G401 (cell line): ENCODE data around the gene PRDM12. TPM values are rescaled to one million over a fixed set of nuclear protein-coding genes. Genes with fewer than 3 reads are reported as not detected.

Experiments
- DNase-seq: peaks from one replicate; pipeline ENCODE4 v3.0.0-alpha.2; 2015; ENCODE audit warnings: low spot score
- in situ Hi-C: cut with HindIII; loops from 2 replicates; pipeline ENCODE4 v1.10.0; 2016; ENCODE audit warnings: low sequenced_read_pairs, mixed read lengths
- total RNA-seq: library from RNA; depleted of rRNA; stranded (reverse); fragments of >200 nt; shearing (Covaris generic); gene quantifications from 2 replicates; pipeline ENCODE4 v1.2.3, GENCODE V29; 2014

PRDM12 gene
- total RNA-seq, 1 experiment from 2014 or later: not detected

DNA sequence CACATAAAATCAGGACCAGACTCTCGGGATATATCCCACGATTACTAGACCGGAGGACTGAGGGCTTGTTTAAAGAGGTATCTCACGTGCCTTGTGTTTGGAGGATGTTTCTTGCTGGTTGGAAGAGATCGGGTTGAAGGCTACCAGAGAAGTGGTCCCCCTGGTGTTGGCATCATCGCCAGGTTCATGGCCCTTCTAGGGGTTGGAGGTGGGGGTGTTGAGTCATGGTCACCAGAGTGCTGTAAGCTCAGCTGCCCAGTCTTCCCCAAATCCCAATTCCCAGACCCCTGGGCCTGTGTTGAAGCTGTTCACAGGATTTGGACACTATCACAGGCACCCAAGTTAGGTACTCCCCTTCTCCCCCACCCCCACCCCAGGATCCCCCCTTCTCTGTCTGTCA, 29.1 kb upstream of the PRDM12 start:
- in situ Hi-C loops: no loop called here
- no peak for DNase-seq

DNA sequence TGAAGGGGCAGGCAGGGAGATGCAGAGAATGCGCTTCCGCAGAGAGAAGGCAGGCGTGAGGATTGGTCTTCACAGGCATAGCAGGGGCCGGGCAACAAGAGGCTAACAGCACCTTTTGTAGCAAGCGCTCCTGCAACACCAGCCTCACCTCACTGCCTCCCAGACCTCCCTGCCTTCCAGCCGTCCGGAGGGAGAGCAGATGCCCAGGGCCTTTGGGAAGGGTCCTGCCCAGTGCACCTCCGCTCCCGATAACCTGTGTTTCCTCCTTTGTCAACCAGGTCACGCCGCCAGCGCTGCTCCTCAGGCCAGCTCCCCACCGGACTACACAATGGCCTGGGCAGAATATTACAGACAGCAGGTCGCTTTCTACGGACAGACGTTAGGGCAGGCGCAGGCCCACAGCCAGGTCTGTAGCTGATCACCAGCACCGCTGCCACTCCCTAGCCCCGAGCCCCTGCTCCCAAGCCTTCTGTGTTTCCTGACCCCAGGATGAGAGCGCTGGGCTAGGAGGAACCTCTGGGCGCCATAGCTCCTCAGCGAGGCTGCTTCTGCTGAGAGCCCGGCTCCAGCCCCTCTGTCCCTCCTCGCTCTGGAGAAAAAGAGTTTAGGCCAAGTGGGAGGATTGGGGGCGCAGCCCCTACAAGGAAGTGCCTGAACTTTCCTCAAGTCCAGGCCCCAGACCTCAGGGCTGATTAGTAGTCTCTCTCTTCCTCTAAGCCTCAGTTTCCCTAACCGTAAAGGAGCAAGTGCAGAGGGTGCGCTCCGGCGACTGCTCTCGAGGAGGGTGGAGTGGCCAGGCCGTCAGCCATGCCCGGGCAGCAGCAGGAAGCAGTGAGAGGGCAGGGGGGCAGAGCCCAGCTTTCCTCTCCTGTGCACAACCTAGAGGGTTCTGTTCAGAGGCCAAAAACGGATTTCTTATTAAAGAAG, 28.4 kb upstream of the PRDM12 start:
- no peak for DNase-seq
- in situ Hi-C loops: no loop called here

DNA sequence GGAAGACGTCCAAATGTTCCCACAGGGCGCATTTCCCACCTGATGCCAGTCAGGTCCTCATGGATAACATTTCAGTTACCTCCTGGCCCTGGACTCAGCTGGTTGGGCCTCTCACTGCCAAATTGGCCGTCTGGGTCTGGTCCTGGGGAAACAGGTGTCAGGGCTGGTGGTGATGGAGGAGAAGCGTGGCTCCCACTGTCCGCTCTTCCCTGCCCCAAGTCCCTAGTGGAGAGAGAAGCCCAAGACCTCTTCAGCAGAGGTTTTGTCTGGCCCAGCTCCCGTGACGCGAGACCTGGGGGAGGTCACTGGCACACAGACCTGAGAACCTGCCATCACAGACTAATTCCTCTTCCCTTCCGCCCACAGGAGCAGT, 27.8 kb upstream of the PRDM12 start:
- DNase-seq: peak; percentile 34
- in situ Hi-C loops: no loop called here

DNA sequence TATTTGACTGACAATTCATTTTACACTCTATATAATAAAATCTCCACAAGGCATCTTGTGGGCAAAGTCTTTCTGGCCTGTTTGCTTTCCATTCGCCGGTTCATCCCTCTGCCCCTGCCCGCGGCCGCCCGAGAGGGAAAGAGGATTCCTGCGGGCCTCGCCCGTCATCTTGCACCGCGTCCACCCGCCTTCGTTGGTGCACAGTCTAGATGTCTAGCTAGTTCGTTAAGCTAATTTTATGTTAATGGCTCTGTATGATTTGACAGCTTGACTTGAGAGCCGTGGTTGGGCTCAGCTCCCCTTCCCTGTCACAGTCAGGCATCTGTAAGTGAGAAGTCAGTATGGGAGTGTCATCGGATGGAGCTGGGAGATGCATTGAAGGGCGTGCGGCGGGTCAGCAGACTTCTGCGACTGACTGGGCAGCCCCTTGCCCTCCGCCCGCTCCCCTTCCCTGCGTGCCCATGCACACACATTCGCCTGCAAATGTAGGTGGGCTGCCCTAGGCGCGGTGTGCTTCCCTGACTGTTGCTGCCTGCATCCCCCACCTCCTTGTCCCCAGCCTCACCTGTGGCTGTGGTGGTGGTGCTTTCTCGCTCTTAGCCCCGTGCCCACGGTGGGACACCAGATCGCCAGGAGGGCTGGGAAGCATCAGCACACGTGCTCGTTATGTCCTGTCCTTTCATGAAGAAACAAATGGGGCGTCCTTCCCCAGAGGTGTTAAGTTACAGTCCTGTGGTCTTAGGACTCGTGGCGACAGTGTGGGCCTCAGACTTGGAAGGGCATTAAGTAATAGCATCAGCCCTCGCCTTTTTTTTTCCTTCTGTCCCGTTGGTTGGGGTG, 25.9 kb upstream of the PRDM12 start:
- no peak for DNase-seq
- in situ Hi-C loops: no loop called here

DNA sequence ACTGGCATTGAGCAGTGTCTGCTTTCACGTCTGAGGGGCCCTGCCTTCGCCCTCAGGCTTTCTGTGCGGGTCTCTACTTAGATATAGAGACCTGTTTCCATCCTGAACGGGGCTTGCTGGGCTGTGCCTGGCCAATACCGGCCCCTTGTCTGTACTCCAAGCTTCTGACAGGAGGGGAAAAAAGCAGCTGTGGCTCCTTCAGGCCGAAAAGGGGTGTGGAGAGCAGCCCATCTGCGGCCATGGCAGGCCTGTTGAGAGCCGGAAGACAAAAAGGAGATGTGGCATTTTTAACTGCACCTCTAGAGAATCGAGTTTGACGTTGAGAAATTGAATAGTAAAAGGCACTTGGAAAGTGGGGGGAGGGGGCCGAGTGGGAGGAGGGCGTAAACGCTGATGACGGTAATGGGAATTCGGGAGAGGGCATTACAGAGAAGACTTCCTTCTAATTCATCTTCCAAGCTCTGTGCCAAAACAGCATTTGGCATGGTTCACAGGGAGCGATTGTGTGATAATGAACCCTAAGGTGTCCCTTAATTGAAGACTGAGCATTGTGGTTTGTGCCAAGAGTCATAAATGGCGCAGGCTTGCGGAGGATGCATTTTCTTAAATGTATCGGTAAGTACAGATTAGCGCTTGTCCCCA, 25.1 kb upstream of the PRDM12 start:
- DNase-seq: peak; percentile 8
- in situ Hi-C loops: no loop called here

DNA sequence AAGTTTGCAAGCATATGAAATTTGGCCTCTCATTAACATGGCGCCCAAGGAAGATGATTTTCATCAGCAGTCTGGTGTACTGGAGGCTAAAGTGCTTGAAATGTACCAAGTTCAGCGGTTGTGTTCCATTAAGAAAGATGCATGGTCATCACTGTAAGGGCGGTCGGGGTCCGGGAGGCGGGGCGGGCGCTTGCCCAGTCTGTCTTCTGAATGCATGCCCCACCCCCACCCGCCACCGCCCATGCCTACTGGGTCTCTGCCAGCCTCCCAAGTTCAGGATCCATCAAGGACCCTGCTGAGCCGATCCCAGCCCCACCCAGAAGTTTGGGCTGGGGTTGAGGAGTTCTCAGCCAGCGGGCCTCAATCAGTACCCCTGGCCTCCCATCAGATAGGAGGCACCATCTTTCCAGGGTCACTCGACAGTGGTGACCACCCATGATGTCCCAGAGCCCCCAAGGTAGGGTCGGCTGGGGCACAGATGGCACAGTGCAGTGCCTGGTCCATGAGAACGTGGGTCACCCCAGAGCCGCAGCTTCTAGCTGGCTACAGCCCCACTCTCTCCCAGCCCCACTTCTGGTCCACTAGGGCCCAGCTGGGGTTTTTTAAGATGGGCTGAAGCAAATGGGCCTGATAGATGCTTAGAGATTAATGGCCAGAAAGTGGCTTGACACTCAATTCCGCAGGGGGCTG, 24.4 kb upstream of the PRDM12 start:
- in situ Hi-C loops: no loop called here

DNA sequence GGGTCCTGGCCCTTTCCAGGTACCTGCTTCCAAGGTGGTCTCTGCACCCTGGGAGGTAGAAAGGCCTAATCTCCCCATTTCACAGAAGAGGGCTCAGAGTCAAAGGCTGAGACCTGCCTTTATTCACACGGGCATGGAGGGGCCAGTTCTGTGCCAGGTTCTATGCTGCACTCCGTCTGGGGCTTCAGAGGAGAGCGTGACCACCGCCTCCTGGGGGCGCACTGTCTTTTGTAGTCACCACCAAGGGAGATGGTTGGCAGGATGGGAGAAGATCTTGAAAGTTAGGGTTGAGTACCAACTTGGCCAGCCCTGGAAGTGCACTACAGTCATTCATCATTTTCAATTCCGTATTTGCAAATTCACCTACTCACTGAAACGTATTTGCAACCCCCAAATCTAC, 23.7 kb upstream of the PRDM12 start:
- DNase-seq: no peak
- in situ Hi-C loops: no loop called here

More for the DNA sequence above, 24.4 kb upstream of the PRDM12 start:
- no peak for DNase-seq

DNA sequence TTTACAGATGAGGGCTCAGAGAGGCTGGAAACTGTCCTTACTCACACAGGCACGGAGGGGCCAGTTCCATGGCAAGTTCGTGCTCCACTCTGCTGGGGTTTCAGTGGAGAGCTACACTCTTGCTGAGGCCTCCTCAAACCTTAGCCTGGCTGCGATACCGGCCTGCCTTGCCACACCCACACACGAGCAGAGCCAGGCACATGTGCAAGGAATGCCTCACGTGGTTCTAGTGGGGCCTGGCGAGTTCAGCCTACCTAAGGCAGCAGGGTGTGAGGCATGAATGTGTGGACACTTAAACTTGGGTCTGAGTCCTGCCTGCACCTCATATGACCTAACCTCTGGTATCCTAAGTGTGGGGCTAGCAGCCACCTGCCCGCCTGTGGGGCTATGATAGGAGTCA, 21.5 kb upstream of the PRDM12 start:
- in situ Hi-C loops: no loop called here
- DNase-seq: no peak

DNA sequence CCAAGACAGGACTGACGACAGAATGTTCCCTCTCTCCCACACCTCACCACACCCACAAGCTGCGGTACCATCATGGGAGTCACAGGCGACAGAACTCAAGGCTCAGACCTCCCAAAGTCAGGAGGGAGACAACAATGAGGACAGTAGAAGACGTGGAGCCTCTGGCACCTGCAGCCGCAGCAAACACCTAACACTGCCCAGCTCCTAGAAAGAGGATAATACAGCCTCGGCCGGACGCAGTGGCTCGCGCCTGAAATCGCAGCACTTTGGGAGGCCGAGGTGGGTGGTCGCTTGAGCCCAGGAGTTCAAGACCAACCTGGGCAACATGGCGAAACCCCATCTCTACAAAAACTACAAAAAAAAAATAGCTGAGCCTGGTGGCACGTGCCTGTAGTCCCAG, 13.2 kb upstream of the PRDM12 start:
- in situ Hi-C loops: no loop called here
- no peak for DNase-seq

DNA sequence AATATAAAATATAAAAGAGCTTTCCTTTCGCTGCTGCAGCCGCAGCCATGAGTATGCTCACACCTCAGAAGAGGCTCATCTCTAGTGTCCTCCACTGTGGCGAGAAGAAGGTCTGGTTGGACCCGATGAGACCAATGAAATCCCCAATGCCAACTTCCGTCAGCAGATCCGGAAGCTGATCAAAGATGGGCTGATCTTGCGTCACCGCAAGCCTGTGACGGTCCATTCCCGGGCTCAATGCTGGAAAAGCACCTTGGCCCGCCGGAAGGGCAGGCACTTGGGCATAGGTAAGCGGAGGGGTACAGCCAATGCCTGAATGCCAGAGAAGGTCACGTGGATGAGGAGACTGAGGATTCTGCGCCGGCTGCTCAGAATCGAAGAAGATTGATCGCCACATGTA, 12.6 kb upstream of the PRDM12 start:
- in situ Hi-C loops: no loop called here
- DNase-seq: no peak

DNA sequence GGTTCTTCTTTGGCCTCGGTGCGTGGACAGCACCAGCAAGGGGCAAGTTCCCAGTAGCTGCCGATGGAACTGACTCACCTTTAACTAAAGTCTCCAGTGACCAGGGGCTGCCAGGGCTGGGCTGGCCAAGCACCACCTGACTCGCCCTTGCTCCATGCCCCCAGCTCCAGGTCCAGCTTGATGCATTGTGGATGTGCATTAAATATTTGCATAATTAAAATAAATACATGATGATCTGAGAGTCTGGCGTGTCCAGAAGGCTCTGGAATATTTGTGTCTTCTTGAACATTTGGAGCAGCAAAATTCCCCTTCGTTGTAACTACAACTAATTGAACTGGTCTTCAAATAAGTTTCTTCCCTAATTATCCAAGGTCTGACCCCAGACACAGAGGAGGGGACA, 9.5 kb upstream of the PRDM12 start:
- no peak for DNase-seq
- in situ Hi-C loops: no loop called here

DNA sequence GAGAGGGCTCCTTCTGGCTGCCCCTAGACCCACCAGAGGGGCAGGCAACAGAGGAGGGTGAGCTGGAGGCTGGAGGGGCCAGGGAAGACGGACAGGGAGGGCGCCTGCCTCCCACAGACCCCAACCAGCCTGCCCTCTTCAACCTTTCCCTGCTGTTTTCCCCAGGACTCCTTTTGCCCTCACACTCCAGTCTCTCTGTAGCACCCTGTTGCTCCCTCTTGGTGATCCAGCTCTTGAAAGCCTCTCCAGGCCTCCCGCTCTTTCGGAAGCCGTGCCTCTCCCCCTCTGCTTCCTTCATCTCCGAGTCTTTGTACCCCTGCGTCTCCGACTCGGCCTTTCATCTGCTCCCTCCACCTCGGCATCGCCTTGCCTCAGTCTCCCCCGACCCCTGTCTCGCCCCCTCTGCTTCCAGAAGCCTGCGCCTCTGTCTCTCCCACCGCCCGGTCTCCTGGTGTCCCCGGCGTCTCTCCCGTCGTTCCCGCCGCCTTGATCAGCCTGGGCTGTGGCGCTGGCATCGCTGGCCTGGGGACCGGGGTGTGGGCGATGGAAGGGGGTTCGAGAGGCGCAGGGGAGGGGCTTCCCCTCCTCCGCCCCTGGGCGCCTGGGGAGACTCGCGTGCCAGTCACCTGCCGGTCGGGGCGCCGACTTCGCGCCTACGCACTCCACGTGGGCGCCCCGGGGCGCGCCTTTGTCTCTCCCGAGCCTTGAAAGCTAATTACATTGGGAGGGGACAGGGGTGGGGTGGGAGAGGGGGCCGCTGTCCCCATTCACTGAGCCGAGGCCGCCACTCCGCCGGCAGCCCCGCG, 5.3 kb upstream of the PRDM12 start:
- in situ Hi-C loops: no loop called here
- DNase-seq: no peak

DNA sequence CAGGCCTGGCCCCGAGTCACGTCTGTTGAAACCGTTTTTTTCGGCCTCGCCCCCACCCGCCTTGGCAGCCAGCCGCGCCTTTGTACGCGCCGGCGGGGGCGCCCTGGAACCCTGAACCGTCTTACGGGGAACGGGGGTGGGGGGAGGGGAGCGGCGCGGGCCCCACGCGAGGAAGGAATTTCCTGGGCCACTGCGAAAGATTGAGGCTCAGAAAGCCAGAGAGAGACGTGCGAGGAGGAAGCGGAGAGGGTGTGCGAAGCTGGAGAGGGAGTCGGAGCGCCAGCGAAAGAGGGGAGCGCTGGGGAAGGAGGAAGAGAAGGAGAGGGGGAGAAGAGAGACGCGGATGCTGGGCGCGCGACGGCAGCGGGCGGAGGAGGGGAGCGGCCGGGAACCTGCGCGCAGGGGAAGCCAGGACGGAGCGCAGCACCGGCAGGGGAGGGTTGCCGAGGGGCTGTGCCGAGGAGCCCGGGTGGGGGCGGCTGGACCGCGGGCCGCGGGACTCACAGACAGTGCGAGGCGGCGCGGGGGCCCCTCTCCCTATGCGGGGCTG, 4.6 kb upstream of the PRDM12 start:
- no peak for DNase-seq
- in situ Hi-C loops: no loop called here

DNA sequence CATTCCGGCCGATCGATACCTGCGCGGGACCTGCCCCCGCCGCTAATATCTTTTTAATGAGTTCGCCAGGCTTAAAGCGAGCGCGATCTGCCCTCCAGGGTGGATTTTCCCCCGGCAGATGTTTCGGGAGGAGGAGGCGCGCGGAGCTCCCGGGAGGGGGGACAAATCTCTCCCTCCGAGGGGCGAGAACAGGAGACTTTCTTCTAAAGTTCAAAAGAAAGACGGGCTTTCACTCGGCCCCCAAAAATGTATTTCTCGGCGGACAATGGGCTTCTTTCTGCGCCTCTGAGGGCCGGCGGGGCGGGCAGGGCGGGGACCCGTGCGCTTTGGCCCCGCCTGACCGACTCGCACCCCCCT, 4.1 kb upstream of the PRDM12 start:
- DNase-seq: no peak
- in situ Hi-C loops: no loop called here

DNA sequence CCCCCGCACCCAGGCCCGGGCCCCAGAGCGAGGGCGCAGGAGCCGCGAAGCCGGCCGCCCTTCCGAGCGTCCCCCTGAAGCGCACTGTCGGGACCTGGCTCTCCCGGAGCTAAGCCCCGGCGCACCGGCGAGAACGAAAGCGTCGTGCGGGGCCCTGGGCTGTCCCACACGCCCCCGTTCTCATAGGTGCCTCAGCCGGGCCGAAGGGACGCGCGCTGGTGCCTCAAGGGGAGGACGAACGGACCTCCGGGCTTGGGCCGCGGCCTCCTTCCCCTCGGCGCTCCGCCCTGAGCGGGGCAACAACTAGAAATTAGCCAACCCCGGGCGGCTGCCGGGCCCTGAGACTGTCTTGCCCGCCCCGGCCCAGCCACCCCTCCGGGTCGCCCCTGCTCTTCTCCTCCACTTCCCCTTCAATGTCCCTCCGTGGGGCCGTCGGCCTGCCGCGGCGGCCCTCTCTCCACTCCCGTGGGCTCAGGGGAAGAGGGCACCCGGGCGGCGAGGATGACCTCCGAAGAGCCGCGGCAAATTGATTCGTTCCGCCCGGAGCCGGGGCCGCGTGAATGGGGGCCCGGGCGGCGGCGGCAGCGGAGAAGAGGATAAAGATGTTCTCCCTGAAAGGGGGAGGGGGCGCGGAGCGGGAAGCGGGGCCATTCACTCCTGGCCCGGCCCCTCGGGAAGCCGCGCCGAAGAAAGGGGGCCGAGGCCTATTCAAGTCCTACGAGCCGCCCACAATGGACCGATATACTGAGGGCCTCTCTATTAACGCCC, 3.5 kb upstream of the PRDM12 start:
- DNase-seq: no peak
- in situ Hi-C loops: no loop called here

DNA sequence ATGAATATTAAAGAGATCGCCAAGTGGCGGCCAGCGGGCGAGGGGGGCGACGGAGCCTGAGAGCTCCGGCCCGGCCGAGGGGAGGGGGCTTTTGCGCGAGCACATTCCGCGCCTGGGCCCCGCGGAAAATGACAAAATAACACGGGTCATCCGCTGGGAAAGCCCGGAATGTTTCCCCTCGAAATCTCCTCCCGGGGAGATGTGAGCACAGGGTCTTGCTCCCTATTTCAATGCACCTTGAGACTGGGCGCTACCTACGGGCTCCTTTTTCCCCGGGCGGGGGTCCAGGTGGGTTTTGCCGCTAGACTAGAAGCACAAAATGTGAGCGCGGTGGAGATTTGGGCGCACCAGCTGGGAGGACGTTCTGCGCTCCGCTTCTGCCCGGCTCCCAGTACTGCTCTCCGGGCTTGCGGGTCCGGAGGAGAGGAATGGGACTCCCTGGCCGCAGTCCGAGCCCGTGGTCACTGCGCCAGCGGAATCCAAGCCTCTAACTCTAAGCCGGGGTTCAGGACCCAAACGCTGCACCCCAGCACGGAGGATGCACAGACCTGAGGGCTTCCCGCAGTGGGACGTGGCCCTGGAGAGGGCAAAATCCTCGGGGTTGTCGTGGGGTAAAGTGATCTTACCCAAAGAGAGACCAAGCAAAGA, 2.8 kb upstream of the PRDM12 start:
- no peak for DNase-seq
- in situ Hi-C loops: no loop called here
